GM23338 (cell line): Measurements from ENCODE around the gene SORCS2.

Source experiments
- CREB1 ChIP-seq: fragments of 250-450 bp; sonication (Bioruptor Pico); IDR thresholded peaks from 2 replicates; pipeline ENCODE4 v1.5.0; 2020; ENCODE audit warnings: low read depth, mild to moderate bottlenecking, moderate library complexity
- EZH2 ChIP-seq: fragments of 200-600 bp; sonication (generic); IDR thresholded peaks from one replicate; pipeline ENCODE4 v1.8.0; 2017; ENCODE audit warnings: antibody characterized with exemption, mild to moderate bottlenecking, low read depth; ENCODE audit not compliant: unreplicated experiment
- EZH2phosphoT487 ChIP-seq: fragments of 200-600 bp; sonication (generic); IDR thresholded peaks from one replicate; pipeline ENCODE4 v1.8.1; 2018; ENCODE audit warnings: antibody characterized with exemption; ENCODE audit not compliant: unreplicated experiment
- JUNB ChIP-seq: IDR thresholded peaks from one replicate; pipeline ENCODE4 v1.6.1; 2016; ENCODE audit warnings: antibody characterized with exemption; ENCODE audit not compliant: unreplicated experiment
- NANOG ChIP-seq: IDR thresholded peaks from 2 replicates; pipeline ENCODE4 v1.6.1; 2016; ENCODE audit warnings: antibody characterized with exemption, borderline replicate concordance
- POLR2AphosphoS5 ChIP-seq: IDR thresholded peaks from 2 replicates; pipeline ENCODE4 v1.6.1; 2016; ENCODE audit warnings: antibody characterized with exemption, low read depth
- STAT1 ChIP-seq: IDR thresholded peaks from one replicate; pipeline ENCODE4 v1.6.1; 2016; ENCODE audit warnings: antibody characterized with exemption; ENCODE audit not compliant: unreplicated experiment
- ZNF114 ChIP-seq: fragments of 250-450 bp; sonication (Bioruptor Pico); IDR thresholded peaks from 2 replicates; pipeline ENCODE4 v1.5.0; 2020; ENCODE audit warnings: mild to moderate bottlenecking, moderate library complexity
- TF ChIP-seq, protein P1 (sequence below), 2 experiments: fragments of 200-600 bp in 1 of 2; sonication (generic) in 1 of 2; conservative IDR thresholded peaks; 2 replicates each; pipeline versions ENCODE4 v1.5.1 to v1.6.1; 2016 to 2017; ENCODE audit warnings: antibody characterized with exemption in 2 of 2, low read depth in 2 of 2, mild to moderate bottlenecking in 2 of 2, moderate library complexity in 1 of 2
- TF ChIP-seq, protein P2 (sequence below): IDR thresholded peaks from 2 replicates; pipeline ENCODE4 v1.6.1; 2016; ENCODE audit warnings: antibody characterized with exemption
- TF ChIP-seq, protein P3 (sequence below): IDR thresholded peaks from one replicate; pipeline ENCODE4 v1.6.1; 2018; ENCODE audit warnings: antibody characterized with exemption; ENCODE audit not compliant: unreplicated experiment

DNA sequence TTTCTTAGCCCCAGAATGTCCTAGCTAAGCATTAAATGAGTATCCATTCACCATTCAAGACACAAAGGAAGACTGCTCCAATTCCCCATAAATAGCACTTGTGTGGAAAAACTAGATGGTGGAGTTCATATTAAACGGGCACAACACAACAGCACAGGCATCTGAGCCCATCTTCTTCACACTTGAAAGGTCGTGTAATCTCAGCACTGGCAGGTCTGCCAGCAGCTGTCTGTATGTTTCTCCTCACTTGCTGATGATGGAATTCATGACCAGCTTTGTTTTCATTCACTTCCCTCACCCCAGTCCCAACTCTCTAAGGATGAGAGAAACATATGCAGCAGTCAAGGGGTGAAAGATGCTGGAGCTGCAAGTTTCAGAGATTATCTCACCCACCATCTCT, 598.7 kb downstream of the SORCS2 start:
- TF ChIP-seq, protein P1, sequence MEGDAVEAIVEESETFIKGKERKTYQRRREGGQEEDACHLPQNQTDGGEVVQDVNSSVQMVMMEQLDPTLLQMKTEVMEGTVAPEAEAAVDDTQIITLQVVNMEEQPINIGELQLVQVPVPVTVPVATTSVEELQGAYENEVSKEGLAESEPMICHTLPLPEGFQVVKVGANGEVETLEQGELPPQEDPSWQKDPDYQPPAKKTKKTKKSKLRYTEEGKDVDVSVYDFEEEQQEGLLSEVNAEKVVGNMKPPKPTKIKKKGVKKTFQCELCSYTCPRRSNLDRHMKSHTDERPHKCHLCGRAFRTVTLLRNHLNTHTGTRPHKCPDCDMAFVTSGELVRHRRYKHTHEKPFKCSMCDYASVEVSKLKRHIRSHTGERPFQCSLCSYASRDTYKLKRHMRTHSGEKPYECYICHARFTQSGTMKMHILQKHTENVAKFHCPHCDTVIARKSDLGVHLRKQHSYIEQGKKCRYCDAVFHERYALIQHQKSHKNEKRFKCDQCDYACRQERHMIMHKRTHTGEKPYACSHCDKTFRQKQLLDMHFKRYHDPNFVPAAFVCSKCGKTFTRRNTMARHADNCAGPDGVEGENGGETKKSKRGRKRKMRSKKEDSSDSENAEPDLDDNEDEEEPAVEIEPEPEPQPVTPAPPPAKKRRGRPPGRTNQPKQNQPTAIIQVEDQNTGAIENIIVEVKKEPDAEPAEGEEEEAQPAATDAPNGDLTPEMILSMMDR (conservative IDR thresholded peaks at IDR 0.05; ENCODE audit: low read depth in 2 of 2) = no peak
- TF ChIP-seq, protein P2, sequence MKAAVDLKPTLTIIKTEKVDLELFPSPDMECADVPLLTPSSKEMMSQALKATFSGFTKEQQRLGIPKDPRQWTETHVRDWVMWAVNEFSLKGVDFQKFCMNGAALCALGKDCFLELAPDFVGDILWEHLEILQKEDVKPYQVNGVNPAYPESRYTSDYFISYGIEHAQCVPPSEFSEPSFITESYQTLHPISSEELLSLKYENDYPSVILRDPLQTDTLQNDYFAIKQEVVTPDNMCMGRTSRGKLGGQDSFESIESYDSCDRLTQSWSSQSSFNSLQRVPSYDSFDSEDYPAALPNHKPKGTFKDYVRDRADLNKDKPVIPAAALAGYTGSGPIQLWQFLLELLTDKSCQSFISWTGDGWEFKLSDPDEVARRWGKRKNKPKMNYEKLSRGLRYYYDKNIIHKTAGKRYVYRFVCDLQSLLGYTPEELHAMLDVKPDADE = no peak
- TF ChIP-seq EZH2 = no peak
- no peak for TF ChIP-seq POLR2AphosphoS5
- TF ChIP-seq CREB1 (CRISPR knock-in tag) = no peak
- TF ChIP-seq, protein P3, sequence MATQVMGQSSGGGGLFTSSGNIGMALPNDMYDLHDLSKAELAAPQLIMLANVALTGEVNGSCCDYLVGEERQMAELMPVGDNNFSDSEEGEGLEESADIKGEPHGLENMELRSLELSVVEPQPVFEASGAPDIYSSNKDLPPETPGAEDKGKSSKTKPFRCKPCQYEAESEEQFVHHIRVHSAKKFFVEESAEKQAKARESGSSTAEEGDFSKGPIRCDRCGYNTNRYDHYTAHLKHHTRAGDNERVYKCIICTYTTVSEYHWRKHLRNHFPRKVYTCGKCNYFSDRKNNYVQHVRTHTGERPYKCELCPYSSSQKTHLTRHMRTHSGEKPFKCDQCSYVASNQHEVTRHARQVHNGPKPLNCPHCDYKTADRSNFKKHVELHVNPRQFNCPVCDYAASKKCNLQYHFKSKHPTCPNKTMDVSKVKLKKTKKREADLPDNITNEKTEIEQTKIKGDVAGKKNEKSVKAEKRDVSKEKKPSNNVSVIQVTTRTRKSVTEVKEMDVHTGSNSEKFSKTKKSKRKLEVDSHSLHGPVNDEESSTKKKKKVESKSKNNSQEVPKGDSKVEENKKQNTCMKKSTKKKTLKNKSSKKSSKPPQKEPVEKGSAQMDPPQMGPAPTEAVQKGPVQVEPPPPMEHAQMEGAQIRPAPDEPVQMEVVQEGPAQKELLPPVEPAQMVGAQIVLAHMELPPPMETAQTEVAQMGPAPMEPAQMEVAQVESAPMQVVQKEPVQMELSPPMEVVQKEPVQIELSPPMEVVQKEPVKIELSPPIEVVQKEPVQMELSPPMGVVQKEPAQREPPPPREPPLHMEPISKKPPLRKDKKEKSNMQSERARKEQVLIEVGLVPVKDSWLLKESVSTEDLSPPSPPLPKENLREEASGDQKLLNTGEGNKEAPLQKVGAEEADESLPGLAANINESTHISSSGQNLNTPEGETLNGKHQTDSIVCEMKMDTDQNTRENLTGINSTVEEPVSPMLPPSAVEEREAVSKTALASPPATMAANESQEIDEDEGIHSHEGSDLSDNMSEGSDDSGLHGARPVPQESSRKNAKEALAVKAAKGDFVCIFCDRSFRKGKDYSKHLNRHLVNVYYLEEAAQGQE = no peak
- no peak for TF ChIP-seq EZH2phosphoT487
- TF ChIP-seq ZNF114 (CRISPR knock-in tag) = no peak
- no peak for TF ChIP-seq STAT1
- TF ChIP-seq JUNB = no peak
- TF ChIP-seq NANOG = no peak
